Spleen (tissue), 7 donors: ENCODE measurements around the gene SAP30BP.

Experiments used
- CTCF ChIP-seq, 11 experiments: fragments of 200-600 bp in 7 of 11; fragments of 450-650 bp in 4 of 11; sonication (generic) in 4 of 11; IDR thresholded peaks in 8 of 11; conservative IDR thresholded peaks in 3 of 11; 1 replicate in 7 of 11; 2 replicates in 4 of 11; pipeline versions ENCODE4 v1.4.0 to v1.8.0; 2016 to 2021; ENCODE audit warnings: antibody characterized with exemption in 11 of 11, inconsistent platforms in 4 of 11, mild to moderate bottlenecking in 1 of 11
- POLR2A ChIP-seq, 3 donors: fragments of 450-650 bp; IDR thresholded peaks; one replicate each; pipeline ENCODE4 v1.5.1; 2017; ENCODE audit warnings: antibody characterized with exemption in 3 of 3, mild to moderate bottlenecking in 1 of 3
- POLR2AphosphoS5 ChIP-seq, 3 donors: sonication (generic); formaldehyde crosslinking; IDR thresholded peaks; one replicate each; pipeline ENCODE4 v1.5.1; 2017; ENCODE audit warnings: antibody characterized with exemption in 3 of 3
- donor health status: DM: no; HTN: no; CAD: no; lungs with moderate emphysema.
- donor health status: DM: no; HTN: no; CAD: no.
- donor health status: DM: no; HTN: no; CAD: no.

GRCh38 chr17:75632428-75632827 lies 34.7 kb upstream of the SAP30BP start:
- no peak for TF ChIP-seq POLR2A (IDR thresholded peaks at IDR 0.05)
- TF ChIP-seq POLR2AphosphoS5 (IDR thresholded peaks at IDR 0.05): no peak
- no peak for TF ChIP-seq CTCF (IDR thresholded peaks at IDR 0.05 in 8 of 11, conservative IDR thresholded peaks at IDR 0.05 in 3 of 11)
